ENCODE measurements around the gene PXDN.

DNA sequence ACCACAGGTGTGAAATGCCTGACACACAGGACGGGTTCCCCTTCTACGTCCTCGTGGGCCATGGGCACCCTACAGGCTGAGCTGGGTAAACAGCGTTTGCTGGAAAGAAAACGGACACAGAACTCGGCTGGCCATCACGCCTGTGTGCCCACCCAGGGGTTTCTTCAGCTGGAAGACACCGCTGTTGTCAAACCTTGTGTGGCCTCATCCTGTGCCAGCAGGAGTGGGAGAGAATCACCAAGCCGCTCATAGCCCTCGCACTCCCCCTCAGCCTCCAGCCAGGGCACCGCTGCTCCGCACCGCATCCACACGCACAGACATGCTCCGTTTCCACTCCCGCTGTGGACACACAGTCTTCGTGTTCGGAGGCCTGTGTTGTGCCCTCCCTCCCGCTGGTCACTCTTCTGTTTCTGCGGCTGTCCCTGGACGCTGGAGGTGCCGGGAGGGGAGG is 161.4 kb downstream of the PXDN start:
- TF ChIP-seq, protein P1, sequence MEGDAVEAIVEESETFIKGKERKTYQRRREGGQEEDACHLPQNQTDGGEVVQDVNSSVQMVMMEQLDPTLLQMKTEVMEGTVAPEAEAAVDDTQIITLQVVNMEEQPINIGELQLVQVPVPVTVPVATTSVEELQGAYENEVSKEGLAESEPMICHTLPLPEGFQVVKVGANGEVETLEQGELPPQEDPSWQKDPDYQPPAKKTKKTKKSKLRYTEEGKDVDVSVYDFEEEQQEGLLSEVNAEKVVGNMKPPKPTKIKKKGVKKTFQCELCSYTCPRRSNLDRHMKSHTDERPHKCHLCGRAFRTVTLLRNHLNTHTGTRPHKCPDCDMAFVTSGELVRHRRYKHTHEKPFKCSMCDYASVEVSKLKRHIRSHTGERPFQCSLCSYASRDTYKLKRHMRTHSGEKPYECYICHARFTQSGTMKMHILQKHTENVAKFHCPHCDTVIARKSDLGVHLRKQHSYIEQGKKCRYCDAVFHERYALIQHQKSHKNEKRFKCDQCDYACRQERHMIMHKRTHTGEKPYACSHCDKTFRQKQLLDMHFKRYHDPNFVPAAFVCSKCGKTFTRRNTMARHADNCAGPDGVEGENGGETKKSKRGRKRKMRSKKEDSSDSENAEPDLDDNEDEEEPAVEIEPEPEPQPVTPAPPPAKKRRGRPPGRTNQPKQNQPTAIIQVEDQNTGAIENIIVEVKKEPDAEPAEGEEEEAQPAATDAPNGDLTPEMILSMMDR (IDR thresholded peaks at IDR 0.05), result no peak
- TF ChIP-seq NFYB (CRISPR knock-in tag; conservative IDR thresholded peaks at IDR 0.05; ENCODE audit: low read depth) (no peak), TCF7 (CRISPR knock-in tag; IDR thresholded peaks at IDR 0.05; ENCODE audit: low read depth) (no peak), FOXK1 (CRISPR knock-in tag; IDR thresholded peaks at IDR 0.05) (no peak), ATF1 (CRISPR knock-in tag; IDR thresholded peaks at IDR 0.05) (no peak)
- TF ChIP-seq, protein P2, sequence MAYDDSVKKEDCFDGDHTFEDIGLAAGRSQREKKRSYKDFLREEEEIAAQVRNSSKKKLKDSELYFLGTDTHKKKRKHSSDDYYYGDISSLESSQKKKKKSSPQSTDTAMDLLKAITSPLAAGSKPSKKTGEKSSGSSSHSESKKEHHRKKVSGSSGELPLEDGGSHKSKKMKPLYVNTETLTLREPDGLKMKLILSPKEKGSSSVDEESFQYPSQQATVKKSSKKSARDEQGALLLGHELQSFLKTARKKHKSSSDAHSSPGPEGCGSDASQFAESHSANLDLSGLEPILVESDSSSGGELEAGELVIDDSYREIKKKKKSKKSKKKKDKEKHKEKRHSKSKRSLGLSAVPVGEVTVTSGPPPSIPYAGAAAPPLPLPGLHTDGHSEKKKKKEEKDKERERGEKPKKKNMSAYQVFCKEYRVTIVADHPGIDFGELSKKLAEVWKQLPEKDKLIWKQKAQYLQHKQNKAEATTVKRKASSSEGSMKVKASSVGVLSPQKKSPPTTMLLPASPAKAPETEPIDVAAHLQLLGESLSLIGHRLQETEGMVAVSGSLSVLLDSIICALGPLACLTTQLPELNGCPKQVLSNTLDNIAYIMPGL (CRISPR knock-in tag; IDR thresholded peaks at IDR 0.05), result no peak
- TF ChIP-seq, protein P3, sequence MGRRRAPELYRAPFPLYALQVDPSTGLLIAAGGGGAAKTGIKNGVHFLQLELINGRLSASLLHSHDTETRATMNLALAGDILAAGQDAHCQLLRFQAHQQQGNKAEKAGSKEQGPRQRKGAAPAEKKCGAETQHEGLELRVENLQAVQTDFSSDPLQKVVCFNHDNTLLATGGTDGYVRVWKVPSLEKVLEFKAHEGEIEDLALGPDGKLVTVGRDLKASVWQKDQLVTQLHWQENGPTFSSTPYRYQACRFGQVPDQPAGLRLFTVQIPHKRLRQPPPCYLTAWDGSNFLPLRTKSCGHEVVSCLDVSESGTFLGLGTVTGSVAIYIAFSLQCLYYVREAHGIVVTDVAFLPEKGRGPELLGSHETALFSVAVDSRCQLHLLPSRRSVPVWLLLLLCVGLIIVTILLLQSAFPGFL (CRISPR knock-in tag; IDR thresholded peaks at IDR 0.05; ENCODE audit: borderline replicate concordance), result no peak
- TF ChIP-seq, protein P4, sequence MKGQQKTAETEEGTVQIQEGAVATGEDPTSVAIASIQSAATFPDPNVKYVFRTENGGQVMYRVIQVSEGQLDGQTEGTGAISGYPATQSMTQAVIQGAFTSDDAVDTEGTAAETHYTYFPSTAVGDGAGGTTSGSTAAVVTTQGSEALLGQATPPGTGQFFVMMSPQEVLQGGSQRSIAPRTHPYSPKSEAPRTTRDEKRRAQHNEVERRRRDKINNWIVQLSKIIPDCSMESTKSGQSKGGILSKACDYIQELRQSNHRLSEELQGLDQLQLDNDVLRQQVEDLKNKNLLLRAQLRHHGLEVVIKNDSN (CRISPR knock-in tag; IDR thresholded peaks at IDR 0.05), result no peak
- TF ChIP-seq, protein P5, sequence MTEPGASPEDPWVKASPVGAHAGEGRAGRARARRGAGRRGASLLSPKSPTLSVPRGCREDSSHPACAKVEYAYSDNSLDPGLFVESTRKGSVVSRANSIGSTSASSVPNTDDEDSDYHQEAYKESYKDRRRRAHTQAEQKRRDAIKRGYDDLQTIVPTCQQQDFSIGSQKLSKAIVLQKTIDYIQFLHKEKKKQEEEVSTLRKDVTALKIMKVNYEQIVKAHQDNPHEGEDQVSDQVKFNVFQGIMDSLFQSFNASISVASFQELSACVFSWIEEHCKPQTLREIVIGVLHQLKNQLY (CRISPR knock-in tag; IDR thresholded peaks at IDR 0.05), result no peak
